Measurements from ENCODE around the gene SHOC2.

SHOC2 gene

GRCh38 chr10:110985497-110986275 lies 66.3 kb downstream of the SHOC2 start:
- DNase-seq = no peak

DNA sequence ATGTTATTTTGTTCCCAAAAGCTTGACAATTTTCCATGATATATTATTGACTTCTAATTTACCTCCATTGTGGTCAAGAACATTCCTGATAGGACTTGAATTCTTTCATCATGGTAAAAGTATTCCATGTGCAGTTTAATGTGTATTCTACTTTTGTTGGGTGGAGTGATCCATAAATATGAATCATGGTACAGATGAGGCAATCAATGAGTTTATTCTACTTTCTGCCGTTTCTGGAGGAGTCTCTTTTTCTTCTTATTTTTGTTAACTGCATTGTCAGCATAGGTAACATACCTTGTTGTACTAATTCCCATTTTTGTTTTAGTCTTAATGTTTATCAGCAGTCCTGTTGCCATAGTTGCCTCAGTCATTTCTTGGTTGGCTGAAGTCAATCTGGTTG lies 69.6 kb downstream of the SHOC2 start:
- no peak for DNase-seq

- DNase-seq = no peak
These were observed 72.8 kb downstream of the SHOC2 start for GRCh38 chr10:110992006-110992800.

GRCh38 chr10:110993024-110993693 lies 73.8 kb downstream of the SHOC2 start:
- no peak for DNase-seq

DNA sequence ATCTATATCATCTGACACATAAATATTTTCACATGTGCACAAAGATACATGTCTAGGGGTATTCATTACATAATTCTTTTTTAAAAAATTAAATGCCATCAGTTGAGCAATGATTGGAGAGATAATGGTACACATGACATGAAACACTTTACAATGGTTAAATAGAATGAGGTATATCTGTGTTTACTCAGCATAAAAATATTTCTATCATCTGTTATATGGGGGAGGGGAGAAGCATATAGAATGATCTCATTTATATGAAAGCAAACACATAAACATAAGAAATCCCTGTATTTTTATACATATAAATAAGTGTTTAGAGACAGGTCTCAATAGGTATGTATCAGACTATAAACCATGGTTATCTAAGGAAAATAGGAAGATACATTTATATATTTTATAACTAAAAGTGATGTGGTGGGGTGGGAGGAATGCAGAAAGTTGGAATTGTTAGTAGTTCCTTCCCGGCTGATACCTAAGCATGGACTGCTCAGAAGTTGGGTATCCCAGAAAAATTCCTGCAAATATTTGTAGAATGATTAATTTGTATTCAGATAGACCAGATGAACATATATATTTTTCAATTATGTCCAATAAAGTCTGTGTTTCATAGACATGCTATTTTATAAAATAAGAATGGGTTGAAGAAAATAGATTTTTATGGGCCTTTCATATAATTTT lies 75.1 kb downstream of the SHOC2 start:
- no peak for DNase-seq

GRCh38 chr10:110995301-110995700 lies 75.9 kb downstream of the SHOC2 start:
- DNase-seq = no peak

GRCh38 chr10:110996256-110996655 lies 76.9 kb downstream of the SHOC2 start:
- no peak for DNase-seq

DNA sequence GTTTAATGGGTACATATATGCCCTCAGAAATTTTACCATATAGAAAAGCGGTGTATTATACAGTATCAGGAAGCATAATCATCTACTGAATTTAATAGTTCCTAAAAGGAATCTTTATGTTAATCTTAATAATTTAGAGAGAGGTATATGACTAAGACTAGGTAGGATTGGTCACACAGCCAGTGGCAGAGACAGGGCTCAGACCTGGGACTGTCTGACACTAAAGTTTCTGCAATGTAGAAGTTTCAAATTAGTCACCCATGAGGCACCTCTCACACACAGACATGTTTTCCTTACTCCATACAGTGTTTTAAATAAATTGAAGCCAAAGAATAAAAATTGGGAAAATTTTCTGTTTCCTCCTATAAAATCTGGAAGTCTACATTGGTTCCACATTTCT lies 84.6 kb downstream of the SHOC2 start:
- no peak for DNase-seq

DNA sequence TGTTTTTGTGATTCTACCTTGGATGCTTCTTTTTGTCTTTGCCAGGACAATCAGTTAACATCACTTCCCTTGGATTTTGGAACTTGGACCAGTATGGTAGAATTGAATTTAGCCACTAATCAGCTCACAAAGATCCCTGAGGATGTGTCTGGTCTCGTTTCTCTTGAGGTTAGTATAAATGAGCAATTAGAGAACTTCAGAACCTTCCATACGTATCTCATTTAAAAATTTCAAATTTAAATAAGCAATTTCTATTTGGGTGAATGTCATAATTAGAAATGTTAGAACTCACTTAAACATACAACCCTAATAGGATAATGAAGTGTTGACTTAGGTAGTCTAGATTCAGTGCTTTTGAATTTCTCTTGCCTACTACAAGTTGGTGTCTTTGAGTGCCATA lies 88.1 kb downstream of the SHOC2 start:
- DNase-seq = no peak

DNA sequence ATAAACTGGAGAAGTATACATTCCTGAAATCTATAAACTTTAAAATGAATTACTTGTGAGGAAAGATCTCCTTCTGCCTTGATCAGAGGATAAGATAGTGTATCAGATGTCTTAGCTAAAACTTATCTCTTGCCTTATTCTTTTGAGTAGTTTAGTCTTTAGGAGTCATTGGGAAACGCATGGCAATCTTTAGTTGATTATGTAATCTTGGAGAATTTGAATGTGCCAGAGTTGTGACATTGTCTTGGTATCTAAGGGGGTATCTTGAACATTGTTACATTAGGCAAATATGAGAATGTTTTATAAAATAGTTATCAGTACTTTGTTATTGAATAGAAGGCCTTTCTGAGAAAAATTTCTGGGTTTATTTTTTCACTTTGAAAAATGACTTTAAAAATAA lies 95.8 kb downstream of the SHOC2 start:
- DNase-seq = peak; percentile 5 to 7

- peak; percentile 32 to 34 for DNase-seq
These were observed 97.7 kb downstream of the SHOC2 start for GRCh38 chr10:111017098-111017497.

- DNase-seq = no peak
These were observed 98.6 kb downstream of the SHOC2 start for GRCh38 chr10:111018021-111018420.

DNA sequence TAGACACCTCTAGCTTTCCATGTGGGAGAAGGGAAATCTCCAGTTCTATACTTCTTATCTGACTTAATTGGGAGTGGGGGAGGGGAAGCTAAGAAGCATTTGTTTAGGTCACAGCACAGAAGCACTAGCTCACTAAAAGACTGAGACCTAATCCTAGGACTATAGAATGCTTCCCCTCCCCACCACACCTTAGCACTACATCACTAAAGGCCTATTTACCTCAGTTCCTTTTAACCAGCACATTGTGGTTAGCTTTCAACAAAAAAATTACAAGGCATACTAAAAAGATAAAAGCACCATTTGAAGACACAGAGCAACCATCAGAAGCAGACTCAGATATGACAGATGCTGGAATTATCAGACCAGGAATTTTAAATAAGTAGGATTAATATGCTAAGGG lies 103.7 kb downstream of the SHOC2 start:
- DNase-seq = no peak

GRCh38 chr10:111030042-111030750 lies 110.8 kb downstream of the SHOC2 start:
- no peak for DNase-seq

GRCh38 chr10:111034598-111035310 lies 115.3 kb downstream of the SHOC2 start:
- no peak for DNase-seq

GRCh38 chr10:111035542-111035941 lies 116.1 kb downstream of the SHOC2 start:
- no peak for DNase-seq

- DNase-seq = peak in 1 of 2 experiments; percentile 26
These were observed 118.5 kb downstream of the SHOC2 start for GRCh38 chr10:111037858-111038257.

DNA sequence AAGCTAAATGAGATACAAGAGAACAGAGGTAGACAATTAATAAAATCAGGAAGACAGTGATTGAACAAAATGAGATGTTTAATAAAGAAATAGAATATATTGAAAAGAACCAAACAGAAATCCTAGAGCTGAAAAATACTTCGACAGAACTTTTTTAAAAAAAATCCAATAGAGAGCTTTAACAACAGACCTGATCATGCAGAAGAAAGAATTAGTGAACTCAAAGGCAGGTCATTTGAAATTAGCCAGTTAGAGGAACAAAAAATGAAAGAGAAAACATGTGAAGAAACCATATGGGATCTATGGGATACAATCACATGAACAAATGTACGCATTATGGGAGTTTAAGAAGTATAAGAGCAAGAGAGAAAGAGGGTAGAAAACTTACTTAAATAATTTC lies 120.1 kb downstream of the SHOC2 start:
- DNase-seq = no peak

- DNase-seq = no peak
These were observed 137.6 kb downstream of the SHOC2 start for GRCh38 chr10:111057006-111057405.
